ENCODE measurements around the gene CPSF4L. TPM values are rescaled to one million over a fixed set of nuclear protein-coding genes. Genes with fewer than 3 reads are reported as not detected.
A peak's percentile ranks its signal among the peaks of the same experiment; 100 is the strongest.
"Not testable (repeated sequence)": the region's sequence is repeated elsewhere in the genome, so short reads cannot be mapped to it uniquely, and the experiment has no call there.

Gene CPSF4L, protein sequence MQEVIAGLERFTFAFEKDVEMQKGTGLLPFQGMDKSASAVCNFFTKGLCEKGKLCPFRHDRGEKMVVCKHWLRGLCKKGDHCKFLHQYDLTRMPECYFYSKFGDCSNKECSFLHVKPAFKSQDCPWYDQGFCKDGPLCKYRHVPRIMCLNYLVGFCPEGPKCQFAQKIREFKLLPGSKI
- not detected in 2 replicates for total RNA-seq (2014; rRNA removed; shearing (Covaris generic))
- polyA plus RNA-seq (2015; cell fraction: cytosol; rRNA removed): not detected in 2 replicates
- not detected in 2 replicates for polyA plus RNA-seq (2015; cell fraction: nucleus; rRNA removed)

GRCh38 chr17:73261617-73261951, at the start of gene CPSF4L:
Gene CPSF4L (minus strand): TSS chr17:73261880. CDS start chr17:73261818, 62 bp downstream.
- no peak for DNase-seq (ENCODE audit: low read depth)

GRCh38 chr17:73311428-73311780, 49.7 kb upstream of the CPSF4L start:
- DNase-seq (ENCODE audit: low read depth): no peak

- no peak for DNase-seq (ENCODE audit: low read depth)
Observed at GRCh38 chr17:73309727-73310596, 48.3 kb upstream of the CPSF4L start.

DNA sequence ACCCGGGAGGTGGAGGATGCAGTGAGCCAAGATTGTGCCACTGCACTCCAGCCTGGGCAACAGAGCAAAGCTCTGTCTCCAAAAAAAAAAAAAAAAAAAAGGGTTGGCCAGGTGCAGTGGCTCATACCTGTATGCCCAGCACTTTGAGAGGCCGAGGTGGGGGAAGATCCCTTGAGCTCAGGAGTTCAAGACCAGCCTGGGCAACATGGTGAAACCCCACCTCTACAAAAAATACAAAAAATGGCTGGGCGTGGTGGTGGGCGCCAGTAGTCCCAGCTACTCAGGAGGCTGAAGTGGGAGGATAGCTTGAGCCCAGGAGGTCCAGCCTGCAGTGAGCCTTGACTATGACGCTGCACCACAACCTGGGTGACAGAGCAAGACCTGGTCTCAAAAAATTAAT, 47.3 kb upstream of the CPSF4L start:
- DNase-seq (ENCODE audit: low read depth): not testable (repeated sequence)

DNA sequence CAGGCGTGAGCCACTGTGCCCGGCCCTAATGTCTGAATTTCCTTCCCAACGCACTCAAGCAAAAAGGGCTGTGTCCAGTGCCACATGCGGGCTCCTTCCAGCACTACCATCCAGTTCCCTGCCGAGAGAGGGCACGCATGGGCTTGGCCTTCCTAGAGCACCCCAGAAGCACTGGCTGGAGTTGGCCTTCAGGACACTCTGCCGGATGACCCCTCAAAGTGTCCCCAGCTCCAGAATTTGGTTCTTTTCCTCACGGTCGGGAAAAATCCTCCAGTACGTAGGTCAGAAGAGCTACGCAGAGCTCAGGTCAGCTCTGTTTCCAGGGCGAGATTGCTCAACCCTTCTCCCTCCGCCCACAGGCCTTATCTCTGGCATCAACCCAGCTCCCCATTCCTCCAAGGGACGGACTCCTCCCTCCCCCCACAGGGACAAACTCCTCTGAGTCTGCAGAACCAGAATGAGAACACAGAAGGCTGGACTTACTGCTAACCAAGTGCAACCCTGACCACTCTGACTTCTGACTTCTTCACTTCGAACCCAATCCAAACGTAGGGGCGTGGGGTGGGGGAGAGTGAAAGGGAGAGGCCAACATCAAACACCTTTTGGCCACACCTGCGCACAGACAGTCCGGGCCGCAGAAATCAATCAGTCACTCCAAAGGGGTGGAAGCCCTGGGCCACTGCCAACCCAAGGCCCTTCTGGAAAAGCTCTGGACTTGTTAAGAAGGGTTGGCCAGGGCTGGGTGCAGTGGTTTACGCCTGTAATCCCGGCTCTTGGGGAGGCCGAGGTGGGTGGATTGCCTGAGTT, 46.5 kb upstream of the CPSF4L start:
- no peak for DNase-seq (ENCODE audit: low read depth)

DNA sequence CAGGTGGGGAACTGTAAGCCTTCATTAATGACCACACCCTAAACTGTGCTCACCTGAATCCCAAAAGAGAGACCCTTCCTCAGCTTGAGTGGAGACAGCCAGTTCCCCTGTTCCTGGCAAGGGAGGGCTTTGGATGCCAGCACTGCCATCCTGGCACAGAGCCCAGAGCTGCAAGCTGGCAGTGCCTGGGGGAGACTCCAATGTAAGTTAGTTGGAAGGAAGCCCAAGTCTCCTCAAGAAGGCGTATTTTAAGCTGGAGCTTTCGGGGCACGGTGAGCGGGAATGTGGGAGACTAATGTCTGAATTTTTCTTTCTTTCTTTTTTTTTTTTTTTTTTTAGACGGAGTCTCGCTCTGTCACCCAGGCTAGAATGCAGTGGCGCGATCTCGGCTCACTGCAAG, 45.5 kb upstream of the CPSF4L start:
- no peak for DNase-seq (ENCODE audit: low read depth)

DNA sequence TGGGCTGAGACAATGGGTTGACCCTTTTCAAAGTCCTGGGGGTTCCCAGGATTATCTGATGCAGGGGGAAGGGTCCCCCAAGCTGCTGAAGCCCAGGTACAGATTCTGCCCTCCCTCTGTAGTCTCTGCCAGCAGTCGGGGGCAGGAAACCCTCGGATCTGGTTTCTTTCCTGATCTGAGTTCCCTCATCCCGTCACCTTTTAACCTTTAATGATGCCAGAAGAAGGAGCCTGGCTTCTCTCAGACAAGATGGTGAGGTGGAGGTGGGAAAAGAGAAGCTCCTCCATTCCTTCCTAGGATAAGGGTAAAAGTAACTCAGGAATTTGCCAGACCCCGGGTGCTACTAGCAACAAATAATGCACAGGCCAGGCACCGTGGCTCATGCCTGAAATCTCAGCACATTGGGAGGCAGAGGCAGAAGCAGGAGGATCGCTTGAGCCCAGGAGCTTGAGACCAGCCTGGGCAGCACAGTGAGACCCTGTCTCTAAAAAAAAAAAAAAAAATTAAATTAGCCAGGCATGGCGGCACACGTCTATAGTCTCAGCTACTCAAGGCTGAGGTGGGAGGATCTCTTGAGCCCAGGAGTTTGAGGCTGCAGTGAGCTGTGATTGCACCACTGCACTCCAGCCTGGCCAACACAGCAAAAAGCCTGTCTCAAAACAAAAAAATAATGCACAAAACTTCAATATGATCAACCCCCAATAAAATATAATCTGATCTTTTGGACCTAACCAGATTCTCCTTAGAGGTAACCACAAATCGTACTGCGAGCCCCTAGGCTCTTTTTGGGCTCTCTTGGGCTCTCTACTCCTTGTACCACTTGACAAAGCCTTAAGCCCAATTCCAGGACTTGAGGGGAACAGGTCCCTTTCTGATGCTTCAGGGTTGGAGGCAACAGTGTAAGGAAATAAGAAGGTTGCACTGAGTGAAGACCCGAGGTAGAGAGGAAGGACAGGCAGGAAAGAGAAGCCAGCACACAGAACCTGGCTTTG, 44.5 kb upstream of the CPSF4L start:
- no peak for DNase-seq (ENCODE audit: low read depth)

DNA sequence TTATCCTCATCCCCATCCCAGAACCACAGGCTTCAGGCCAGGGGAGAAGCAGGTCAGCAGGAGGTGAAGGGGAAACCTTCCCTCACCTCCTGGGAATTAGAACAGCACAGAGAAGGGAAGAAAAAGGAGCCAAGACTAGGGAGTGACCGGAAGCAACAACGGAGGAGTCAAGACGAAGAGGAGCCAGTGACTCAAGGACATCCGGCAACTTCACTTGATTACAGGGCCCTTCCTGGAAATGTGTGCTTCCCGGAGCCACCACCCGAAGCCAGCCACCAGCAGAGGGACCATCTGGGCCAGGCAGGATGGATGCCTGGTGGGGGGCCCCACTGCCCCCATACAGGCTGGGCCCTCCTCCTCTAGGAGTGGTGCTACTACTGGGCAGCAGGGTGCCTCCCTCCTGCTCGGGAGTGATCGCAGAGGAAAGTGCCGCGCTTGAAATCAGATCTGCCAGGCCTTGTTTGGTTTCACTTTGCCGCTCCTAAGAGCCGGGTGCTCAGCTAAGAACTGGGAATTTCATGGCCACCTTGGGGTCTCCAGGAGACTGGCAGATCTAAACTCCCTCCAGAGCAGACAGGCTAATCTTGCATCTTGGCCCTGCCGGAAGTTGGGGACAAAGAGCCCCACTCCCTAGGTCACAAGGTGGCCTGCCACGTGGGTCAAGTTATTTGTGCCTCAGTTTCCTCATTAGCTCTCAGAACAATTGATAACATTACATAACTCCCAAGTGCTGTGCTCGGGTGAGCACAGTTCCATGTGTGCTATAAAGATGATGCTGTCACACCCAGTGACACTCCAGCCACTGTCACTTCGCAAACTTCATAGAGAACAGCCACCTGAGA, 43.5 kb upstream of the CPSF4L start:
- peak; percentile 92 for DNase-seq (ENCODE audit: low read depth)

GRCh38 chr17:73304438-73304837, 42.8 kb upstream of the CPSF4L start:
- no peak for DNase-seq (ENCODE audit: low read depth)

- DNase-seq (ENCODE audit: low read depth): no peak
Observed at GRCh38 chr17:73302189-73302588, 40.5 kb upstream of the CPSF4L start.

DNA sequence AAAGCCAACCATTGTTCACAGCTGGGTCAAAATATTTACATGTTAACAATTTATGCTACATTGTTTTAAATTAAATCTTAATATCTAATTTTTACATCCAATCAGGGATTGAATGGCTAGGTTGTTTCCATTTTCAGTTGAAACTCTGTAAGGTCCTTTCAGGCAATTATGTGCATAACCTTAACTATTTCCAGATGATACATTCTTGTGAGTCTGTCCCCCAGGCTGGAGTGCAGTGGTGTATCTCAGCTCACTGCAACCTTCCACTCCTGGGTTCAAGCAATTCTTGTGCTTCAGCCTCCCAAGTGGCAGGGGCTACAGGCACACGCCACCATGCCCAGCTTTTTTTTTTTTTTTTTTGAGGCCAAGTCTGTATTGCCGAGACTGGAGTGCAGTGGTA, 39.7 kb upstream of the CPSF4L start:
- DNase-seq (ENCODE audit: low read depth): no peak

DNA sequence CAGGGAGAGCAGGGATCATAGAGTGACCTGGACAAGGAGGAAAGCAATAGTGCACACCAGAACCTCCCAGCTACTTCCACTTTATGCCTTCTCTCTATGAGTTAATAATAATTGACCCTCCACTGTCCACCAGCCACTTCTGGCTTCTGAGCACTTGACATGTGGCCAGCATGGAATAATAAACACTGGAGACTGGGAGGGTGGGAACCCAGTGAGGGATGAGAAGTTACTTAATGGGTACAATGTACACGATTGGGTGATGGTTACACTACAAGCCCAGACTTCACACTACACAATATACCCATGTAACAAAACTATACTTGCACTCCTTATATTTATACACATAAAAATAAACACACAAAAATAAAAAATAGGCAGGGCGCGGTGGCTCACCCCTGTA, 38.7 kb upstream of the CPSF4L start:
- no peak for DNase-seq (ENCODE audit: low read depth)

GRCh38 chr17:73297934-73298861, 36.5 kb upstream of the CPSF4L start:
- no peak for DNase-seq (ENCODE audit: low read depth)

DNA sequence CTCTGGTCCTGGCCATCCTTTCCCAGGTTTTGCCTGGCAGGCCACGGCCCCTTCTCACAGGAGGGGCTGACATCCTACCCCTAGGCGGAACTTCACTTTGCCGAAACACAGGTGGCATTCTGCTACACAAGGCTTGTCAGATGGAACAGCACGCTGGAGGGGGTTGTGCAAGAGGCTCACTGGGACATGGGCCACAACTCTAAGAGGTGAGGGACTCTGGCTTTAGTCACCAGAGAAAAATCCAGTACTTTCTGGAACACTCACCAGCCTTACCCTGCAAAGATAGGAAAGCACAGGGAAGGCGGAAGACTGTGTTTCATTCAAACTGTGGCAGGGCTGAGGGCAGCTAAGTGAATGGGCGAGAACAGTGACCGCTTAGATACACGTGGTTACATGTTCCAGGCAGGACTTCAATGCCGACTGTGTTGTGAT, 31.8 kb upstream of the CPSF4L start:
- peak; percentile 30 for DNase-seq (ENCODE audit: low read depth)

DNA sequence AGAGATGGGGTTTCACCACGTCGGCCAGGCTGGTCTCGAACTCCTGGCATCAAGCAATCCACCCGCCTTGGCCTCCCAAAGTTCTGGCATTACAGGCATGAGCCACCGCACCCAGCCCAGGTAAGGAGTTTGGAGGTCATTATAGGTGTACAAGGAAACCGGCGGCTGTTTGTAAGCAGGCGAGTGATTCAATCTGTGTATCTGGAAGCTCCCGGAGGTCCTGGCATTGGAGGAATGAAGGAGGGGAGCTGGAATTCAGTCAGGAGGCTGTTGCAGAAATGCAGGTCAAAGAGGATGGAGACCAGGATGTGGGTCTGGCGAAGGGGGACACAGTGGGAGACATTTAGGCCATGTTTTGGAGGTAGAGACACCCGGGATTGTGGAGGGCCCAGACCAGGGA, 31.4 kb upstream of the CPSF4L start:
- no peak for DNase-seq (ENCODE audit: low read depth)

GRCh38 chr17:73292031-73292531, 30.4 kb upstream of the CPSF4L start:
- DNase-seq (ENCODE audit: low read depth): peak; percentile 91

- peak; percentile 97 for DNase-seq (ENCODE audit: low read depth)
Observed at GRCh38 chr17:73291260-73291801, 29.7 kb upstream of the CPSF4L start.
